HG02973 (cell line): ENCODE data around the gene MEX3B.

Experiments used
- ATAC-seq: cut with Tn5 transposase; IDR thresholded peaks from one replicate; pipeline ENCODE4 v1.9.1; 2021; ENCODE audit warnings: moderate library complexity; ENCODE audit not compliant: unreplicated experiment

Gene MEX3B

DNA sequence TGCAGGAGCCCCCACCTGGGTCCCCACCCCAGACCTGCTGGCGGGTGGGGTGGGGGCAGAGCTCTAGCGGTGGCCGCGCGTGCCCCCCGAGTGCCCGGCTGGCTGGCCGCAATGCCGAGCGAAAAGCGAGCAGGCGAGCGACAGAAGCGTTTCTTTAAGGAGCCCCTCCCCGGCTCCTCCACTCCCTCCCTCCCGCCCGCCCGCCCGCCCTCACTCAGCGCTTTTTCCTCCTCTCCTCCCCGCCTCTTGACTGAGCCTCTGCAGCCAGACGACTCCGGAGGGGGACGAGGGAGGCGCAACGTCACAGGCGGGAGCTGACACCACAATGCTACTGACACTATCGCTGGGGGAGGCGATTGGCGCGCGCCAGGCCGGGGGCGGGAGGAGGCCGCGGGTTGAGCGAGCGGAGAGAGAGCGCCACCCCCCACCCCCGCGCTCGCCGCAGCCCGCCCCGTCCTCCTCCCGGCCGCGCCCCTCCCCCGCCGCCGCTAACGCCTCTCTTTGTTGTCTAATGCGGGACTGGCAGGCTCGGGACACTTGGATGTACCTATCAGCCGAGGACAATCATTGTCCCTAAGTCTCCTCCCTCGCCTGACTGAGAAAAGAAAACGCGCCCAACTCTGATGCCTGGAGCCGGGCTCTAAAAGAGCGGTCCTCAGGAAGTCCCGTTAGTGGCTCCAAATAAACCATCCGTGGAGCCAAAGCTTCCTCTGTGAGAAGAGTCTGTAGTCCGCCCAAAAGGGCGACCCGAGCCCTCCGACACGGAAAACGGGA, at the start of gene MEX3B:
MEX3B (minus strand) TSS at position 127 of the 774 bp plus-strand sequence. CDS start 313 bp downstream, outside the sequence.
- ATAC-seq = peak; percentile 67

DNA sequence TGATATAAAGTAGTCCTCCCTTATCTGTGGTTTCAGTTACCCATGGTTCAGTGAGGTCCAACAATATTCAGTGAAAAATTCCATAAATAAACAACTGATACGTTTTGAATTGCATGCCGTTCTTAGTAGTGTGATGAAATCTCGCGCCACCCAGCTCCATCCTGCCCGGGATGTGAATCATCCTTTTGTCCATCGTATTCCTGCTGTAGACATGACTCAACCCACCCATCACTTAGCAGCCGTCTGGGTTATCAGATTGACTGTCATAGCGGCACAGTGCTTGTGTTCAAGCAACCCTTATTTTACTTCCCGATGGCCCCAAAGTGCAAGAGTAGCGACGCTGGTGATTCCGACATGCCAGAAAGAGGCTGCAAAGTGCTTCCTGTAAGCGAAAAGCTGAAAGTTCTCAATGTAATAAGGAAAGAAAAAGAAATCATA, 48.0 kb upstream of the MEX3B start:
- ATAC-seq = no peak

DNA sequence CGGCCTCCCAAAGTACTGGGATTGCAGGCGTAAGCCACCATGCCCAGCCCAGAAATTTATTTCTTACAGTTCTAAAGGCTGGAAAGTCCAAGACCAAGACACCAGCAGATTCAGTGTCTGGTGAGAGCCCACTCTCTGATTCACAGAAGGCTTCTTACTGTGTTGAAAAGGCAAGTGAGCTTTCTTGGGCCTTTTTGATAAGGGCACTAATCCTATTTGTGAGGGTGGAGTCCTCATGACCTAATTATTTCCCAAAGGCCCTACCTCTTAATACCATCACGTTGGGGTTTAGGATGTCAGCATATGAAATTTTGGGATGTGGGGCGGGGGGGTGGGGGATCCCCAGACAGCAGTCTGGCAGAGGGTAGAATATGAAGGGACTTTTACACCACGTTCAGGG, 47.5 kb upstream of the MEX3B start:
- no peak for ATAC-seq

DNA sequence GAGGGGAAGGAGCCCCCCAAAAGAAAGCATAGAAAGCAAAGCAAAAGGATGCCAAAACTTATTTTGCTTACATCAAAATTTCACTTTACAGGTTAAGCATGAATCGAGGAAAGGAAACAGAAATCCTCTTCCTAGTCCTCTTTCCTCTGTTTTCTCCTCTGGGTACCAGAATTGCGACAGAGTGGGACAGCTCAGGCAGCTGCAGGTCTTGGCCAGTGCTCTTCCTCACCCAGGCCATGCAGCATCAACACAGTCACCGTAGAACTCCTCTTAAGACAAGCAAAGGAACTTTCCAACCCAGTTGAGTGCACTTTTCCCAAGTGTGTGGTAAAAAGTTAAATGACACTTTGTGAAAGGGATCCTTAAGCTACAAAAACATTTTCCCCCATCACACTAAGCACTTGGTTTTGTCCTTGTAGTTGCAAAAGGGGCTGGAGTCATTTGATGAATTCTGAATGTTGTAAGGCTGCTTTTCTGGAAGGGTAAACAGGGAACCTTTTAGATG, 45.9 kb upstream of the MEX3B start:
- no peak for ATAC-seq

DNA sequence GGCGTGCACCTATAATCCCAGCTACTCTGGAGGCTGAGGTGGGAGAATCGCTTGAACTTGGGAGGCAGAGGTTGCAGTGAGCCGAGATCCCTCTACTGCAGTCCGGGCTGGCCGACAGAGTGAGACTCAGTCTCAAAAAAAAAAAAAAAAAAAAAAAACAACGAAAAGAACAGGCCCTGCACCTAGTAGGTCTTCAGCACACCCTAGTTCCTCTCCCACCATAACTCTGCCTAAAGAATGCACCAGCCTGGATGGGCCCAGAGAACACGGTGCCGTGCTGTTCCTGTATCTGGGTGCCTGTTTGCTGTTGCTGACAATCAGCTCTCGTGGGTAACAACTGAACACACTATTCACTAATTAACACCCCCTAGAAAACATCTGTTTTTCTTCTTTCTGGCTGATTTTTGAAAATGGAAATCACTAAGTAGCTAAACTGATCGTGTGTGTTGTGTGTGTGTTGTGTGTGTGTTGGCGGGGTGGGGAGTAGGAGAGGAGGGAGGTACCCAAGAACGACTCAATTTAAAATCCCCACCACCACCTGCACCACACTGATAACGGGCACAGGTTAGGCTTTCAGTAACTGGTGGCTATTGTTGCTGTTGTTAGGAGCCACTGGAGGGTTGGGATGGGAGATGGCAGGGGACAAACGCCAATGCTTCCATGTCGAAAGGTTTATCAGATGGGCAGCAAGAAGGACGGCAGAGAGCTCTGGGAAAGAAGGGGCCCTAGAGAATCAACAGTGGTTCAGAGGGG, 40.6 kb upstream of the MEX3B start:
- no peak for ATAC-seq

DNA sequence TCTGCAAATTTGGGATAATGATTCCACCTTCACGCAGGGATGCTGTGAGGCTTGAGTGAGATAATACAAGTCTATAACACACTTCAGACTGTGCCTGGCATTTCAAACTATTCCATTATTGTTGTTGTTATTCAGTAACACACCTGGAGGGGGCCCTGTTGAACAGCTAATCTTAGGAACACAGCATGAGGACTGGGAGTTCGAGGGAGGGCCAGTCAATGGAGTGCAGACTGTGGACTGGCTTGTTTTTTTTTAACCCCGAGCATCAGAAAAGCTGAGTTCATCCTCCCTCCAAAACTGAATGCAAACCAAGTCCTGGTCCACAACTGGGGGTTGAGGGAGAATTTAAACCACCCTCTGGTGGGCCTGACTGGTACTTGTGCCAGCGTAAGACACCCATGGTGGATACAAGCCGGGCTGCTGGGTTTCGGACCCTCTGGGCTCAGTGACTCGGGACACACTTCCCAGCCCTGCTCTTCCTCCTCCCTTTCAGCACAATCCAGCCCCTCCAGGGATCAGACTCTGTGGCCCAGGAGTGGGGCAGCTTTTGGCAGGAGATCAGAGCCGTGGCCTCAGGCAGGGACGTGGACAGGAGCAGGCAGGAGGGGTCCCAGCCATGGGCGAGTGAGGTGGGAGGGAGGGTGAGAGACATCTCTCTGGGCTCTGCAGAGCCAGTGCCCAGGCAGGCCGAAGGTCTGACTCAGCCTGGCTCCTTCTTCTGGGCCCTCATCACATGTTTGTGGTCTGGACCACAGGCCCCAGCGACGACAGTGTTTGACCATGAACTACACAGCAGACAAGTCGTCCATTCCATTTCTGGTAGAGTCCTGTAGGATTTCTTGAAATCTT, 36.3 kb upstream of the MEX3B start:
- no peak for ATAC-seq

DNA sequence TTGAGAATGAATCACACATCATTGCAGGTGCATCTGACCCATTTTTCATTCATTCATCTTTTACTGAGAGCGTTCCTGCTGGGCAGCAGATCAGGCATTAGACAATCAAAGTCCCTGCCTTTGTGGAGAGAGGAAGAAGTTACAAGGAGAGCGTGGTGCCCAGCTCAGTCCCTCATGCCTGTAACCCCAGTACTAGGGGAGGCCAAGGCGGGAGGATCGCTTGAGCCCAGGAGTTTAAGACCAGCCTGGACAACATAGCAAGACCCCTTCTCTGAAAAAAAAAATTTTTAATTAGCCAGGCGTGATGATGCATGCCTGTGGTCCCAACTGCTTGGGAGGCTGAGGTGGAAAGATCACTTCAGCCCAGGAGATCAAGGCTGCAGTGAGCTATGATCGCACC, 35.0 kb upstream of the MEX3B start:
- no peak for ATAC-seq

DNA sequence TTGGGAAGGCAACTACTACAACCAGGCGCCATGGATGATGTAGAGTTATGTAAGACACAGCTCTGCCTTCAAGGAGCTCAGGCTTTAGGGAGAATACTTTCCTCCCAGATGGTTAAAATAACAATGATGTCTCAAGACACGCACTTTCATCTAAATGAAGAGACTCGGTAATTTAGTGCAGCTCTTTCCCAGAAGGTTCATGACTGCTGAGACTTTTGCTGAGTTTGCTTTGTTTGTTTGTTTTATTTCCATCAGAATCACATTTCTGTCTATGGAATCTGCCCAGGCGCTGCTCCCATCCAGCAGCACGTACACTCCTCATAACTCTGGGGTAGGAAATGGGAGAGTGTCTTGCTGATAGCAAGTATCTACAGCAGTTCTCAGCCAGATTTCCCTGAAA, 33.9 kb upstream of the MEX3B start:
- ATAC-seq = no peak

DNA sequence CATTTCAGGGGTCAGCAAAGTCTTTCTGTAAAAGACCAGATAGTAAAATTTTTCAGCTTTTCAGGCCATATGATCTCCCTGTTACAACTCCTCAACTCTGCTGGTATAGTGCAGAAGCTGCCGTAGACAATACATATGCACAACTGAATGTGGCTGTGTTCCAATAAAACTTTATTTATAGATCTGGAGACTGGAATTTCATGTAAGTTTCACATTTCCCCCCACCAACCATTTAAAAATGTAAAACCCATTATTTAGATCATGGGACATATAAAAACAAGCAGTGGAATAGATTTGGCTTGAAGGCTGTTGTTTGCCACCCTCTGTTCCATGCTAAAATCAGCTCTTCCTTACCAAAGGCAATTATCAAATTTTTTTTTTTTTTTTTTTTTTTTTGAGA, 28.8 kb upstream of the MEX3B start:
- no peak for ATAC-seq

DNA sequence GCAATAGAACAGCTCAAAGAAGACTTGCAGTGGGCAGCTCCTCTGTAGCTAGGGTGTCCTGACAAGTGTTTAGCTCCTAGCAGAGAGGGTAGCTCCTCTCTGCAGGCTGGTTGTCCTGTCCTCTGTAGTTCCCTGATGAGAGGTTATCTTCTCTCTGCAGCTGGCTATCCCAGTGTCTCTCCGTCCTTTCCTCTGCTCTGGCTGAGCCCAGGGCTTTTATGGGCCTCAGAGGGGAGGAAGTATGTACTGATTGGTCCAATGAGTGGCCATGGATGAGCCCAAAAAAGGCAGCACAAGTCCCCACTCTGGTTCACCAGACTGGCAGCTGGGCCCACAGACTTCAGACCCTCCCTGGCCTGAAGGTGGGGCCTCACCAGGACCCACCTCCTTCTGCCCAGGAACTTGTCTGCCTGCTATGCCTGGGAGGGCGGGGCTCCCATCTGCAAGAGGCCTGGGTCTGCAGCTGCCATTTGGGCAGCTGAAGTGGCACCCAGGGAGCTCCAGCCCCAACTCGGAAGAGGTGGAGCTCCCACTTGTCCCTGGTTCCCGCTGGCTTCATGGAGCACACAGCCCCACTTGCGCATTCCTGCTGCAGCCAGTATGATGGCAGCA, 27.2 kb upstream of the MEX3B start:
- no peak for ATAC-seq

DNA sequence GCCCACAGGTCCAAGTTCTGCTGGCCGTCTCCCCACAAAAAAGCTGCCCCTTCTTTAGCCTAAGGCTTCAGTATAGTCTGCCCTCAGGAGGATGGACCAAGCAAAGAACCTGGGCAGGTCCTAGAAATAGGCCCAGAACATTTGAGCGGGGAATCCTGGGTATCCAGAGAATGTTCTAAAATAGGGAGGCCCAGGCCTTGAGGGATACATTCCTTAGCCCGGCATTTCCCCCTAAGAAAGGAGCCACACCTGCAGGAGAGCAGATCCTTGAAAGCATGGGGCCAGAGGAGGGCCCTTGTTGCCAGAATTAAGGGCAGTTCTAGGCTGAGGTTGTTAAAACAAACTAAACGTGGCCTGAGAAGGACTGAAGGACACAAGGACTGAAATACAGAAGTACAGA, 20.6 kb upstream of the MEX3B start:
- ATAC-seq = no peak

DNA sequence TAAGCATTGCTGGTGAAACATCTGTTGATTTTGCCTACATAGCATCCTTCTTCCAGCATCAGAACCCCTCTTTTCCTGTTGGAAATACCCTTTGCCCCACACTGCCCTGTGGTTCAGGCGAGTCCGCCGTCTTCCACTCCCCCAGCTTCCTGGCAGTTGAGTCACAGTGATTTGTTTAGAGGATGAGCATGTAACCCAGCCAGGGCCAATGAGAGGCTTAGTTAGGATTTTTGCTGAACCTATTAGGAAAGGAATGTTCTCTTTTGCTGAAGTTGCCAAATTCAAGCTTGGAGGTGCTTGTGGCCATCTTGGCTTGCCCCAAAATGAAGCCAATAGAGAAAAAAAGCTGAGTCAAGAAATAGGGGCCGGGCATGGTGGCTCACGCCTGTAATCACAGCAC, 19.0 kb upstream of the MEX3B start:
- no peak for ATAC-seq

DNA sequence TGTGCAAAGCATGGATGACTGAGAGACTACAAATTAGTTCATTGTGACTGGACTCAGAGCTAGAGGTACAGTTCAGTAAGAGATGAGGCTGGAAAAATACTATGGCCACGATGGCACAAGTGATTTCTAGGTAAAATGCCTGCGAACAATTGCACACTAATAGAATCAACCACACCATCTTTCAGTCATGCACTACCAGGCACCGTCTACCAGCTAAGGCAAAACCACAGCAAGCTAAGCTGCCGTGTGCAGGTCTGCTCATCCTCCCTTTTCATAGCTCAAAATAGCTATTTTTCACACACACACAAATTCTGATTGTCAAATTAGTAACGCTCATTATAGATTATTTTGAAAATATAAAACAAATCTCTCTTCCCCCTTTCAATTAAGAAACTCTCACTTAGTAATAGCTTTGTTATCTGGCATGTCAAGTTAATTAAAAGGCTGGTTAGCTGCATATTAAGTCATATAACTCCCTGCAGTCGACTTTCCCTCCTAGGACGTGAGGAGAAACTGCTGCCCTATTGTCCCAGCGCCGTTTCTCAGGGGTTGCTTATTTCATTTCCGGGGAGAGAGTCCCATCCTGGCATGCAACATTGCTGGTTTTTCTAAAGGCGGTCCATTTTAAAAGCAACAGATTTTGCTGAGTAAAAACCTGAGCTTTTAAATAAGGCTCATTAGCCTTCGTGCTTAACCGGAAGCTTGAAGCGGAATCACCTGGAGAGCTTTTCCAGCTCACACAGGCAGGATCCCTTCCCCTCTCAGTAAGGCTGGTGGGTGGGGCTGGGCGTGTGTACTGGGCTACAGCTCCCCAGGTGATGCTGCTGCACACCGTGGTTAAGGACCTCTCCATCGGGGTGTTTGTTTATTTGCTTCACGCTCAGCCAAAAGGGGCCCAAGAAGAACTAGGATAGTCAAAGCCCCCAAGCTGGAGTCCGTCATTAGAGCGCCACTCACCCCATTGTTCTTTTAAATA, 16.9 kb upstream of the MEX3B start:
- ATAC-seq = no peak

DNA sequence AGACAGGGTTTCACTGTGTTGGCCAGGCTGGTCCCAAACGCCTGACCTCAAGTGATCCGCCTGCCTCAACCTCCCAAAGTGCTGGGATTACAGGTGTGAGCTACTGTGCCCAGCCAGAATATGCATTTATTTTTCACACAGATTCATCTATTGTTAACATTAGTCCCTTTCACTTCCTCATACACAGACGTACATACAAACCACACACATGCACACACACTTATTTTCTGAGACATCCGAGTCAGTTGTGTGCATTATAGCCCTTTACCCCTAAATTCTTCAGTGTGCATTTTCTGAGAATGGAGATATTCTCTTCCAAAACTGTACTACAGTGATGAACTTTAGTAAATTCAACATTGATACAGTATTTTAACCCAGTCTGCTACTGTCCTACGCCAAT, 15.0 kb upstream of the MEX3B start:
- no peak for ATAC-seq

DNA sequence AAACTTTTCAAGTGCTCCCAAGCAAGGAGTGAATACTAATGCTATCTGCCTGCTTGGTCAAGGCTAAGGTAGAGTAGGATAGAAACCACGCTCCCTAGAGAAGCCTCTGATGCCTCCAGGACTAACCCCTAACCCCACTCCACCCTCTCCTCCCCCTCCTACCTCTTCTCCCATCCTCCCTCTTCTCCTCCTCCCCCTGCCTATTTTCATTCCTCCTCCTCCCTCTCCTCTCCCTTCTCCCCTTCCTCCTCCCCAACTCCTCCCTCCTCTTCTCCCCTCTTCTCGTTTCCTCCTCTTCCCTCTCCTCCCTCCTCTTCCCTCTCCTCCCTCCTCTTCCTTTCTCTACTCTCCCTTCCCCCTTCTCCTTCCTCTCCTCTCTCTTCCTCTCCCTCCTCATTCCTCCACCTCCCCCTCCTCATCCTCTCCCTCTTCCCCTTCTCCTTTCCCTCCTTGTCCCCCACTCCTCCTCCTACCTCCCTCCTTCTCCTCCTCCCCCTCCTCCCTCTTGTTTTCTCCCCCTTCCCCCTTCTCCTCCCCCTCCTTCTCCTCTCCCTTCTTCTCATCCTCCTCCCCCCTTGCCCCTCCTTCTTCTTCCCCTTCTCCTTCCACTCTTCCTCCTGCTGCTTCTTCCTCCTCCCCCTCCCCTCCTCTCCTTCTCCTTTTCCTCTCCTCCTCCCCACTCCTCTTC, 12.8 kb upstream of the MEX3B start:
- no peak for ATAC-seq

DNA sequence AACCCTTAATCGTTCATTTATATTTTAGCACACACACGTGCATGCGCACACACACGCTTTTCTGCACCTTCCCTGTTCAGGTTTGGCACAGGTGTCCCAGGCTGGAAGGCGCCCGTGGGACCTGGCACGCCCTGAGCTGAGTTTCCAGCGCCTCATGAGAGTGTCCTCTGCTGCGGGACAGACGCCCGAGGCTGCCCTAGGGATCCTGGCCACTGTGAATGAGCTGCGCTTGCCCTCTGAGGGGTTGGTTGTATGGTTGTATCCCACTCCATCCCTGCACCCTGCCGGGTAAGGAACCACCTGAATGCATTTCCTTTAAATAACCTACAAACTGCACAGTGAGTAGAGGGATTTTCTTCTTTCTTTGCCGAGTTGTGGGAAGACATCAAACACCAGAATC, 12.2 kb upstream of the MEX3B start:
- no peak for ATAC-seq

DNA sequence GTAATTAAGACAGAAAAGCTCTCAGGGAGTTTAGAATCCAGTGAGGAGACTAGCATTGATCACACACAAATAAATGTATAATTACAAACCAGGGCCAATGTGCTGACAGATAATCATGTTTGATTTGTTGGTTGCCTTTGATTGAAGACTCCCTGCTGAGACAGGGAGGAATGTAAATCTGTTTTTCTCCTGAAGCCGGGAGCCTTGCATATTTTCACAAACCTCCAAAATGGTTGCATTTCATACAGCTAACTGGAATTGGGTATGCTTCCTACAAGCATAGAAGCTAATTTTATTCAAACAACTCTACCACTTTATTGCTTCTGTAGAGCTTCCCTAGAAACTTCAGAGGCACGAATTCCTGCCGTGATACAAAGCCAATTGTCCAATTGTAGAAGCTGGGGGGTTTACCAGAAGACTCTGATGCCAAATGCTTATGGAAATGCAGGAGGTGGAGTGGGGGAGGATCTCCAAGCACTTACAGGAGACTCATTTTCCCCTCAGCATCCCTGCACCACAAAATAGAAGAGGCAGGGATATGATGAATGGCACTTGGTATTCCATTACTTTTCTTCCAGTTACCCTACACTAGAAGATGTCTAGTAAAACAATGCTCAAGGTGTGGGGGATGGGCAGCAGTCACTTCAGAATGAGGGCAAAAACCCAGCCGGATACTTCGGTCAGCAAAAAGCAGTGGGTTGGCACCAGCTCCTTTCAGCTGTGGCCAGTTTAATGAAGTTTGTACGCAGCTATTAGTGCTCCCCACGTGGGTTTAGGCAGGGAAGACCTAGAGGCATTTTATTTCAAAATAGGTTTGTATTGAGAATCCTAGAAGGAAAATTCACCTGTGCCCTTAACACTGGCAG, 11.4 kb upstream of the MEX3B start:
- ATAC-seq = no peak

DNA sequence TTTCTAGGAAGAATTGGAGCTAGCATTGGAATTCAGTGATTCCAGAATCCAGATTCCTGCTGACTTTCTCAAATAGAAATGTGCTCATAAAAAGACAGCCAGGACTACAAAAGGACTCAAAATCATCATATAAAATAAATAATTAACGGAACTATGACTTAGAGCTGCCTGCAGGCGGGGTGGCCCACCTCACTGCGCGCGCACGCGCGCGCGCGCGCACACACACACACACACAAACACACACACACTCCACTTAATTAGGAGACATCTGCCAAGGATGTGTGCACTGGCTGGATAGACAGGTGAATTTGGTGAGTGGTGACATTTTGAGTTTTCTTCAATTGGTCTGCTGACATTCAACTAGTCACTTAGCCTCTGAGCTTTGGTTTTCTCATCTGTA, 6.9 kb upstream of the MEX3B start:
- no peak for ATAC-seq
